GM19238 (cell line): Measurements from ENCODE around the gene SLC1A4.
"Not testable (repeated sequence)": the region's sequence is repeated elsewhere in the genome, so short reads cannot be mapped to it uniquely, and the experiment has no call there.

Experiments used
- DNase-seq: peaks from one replicate; pipeline ENCODE4 v3.0.0; 2011; ENCODE audit warnings: low spot score; ENCODE audit not compliant: insufficient read length

Gene SLC1A4

DNA sequence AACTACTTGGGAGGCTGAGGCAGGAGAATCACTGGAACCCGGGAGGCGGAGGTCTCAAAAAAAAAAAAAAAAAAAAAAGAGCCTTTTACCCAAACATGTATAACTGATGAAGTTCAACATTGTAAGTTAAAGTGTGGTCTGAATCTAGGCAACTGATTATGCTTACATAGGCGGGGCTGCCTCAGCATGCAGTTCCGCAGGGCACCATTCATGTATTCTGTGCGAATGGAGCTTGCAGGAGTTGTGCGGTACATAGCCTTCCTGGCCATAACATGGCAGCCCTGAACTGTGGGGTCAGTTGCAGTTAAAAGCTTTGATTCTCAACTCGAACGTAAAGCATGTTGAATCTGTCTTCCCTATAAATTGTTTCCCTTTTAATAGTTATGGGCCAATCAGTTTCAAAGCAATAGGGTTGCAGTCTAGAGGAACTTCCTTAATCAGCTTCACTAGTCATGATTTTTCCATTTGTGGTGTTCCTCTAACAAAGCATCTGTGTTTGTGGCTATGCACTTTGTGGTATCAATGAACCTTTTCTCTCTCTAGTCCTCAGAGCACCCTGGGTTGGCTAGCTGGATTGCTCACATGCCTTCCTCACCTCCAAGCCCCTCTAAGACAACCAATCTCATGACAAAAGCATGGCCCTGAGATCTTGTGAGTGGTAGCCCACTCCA lies 36.4 kb downstream of the SLC1A4 start:
- DNase-seq, result no peak

DNA sequence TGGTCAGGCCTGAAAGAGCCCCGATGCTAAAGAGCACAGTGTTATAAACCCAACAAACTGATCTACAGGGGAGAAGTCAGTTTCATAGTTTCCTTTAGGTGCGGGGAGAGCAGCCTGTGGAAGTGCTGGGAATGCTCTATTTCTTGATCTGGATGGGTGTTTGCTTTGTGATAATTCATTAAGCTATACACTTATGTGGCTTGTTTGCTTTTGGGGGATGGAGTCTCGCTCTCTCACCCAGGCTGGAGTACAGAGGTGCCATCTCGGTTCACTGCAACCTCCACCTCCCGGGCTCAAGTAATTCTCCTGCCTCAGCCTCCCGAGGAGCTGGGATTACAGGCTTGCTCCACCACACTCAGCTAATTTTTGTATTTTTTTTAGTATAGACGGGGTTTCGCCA lies 37.0 kb downstream of the SLC1A4 start:
- DNase-seq, result no peak

DNA sequence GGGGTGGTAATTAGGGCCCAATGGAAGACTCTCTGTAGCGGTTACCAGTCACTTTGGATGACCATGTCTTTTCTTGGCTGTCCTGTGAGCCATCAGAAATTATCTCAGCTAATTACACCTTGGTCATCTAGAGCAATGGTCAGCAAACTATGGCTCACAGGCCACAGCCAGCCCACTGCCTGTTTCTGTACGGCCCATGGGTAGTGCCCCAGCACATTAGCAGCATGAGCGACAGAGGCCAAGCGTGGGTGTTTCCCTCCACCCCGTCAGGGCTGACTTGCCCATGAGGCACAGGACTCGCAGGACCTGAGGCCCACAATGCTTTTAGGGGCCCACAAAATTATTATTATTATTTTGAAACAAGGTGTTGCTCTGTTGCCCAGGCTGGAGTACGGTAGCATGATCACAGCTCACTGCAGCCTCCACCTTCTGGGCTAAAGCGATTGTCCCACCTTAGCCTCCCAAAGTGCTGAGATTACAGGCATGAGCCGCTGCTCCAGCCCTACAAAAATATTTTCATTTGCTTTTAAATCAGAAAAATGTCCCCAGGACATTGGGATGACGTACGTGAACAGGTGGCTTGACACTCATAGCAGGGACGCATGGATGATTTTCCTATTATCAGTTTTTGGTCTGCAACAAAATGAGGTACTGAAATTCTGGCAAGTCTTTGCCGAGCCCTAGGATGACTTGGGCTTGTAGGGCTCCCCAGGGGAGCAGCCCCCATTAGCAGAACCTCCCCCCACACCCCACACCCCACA lies 37.7 kb downstream of the SLC1A4 start:
- DNase-seq, result no peak

DNA sequence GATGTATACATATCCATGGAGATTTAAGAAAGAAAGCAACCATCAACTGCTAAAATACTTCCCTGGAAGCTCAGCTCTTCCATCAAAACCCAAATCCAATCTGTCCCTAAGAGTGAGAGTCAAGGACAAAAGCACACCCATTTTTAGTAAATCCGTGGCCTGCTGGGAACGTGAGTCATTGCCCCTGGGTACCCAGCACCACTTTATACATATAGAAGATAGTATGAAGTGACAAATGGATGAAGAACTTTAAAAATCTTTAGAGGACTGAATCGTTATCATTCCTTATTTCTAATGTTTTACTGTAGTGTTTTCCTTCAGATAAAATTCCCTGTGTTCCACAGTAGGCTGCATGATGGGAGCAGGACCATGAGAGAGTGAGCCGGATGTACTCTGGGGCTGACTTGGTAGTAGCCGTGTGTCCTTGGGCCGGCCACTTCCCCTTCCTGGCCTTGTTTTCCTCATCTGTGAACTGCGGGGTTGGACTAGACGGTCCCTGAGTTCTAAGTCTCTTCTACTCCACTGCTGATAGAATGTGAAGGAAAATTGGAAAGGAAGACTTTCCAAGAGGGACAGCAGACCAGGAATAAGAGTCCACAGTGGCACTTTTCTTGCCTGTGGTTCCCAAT lies 38.5 kb downstream of the SLC1A4 start:
- DNase-seq, result no peak

DNA sequence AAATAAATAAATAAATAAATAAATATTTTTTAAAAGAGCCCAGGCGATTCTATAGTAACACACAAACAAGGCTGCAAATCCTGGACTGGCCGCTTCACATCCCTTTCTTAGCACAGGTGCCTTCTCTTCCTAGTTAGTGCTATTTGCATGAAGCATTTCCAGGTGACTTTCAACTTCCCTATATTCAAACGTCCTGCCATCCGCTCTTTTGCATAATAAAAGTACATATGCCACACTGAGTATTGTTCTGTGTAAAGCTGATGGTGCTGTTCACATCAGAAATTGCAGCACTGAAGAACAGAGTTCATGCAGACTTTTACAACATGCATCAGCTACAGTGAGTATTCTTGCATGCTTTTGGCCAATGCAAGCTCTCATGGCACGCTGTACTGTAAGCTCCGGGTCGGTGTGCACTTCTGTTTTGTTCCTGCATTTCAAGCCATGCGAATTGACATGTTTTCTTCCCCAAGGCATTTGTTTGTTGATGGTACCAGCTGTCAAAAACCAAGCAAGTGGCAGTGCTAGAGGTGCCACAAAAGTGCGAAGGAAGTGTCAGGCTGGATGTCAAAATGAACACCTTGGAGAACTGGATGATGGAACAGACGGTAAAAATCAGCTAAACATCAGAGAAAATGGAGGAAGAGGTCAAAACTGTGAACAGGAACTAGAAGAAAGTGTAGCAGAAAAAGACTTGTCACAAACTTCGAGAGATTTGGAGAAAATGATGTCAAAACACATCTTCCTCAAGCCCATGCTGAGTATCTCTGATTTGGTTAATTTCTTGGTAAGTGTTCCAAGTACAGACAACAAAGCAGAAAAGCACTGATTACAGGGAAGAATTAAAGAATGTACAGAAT lies 41.5 kb downstream of the SLC1A4 start:
- no peak for DNase-seq

DNA sequence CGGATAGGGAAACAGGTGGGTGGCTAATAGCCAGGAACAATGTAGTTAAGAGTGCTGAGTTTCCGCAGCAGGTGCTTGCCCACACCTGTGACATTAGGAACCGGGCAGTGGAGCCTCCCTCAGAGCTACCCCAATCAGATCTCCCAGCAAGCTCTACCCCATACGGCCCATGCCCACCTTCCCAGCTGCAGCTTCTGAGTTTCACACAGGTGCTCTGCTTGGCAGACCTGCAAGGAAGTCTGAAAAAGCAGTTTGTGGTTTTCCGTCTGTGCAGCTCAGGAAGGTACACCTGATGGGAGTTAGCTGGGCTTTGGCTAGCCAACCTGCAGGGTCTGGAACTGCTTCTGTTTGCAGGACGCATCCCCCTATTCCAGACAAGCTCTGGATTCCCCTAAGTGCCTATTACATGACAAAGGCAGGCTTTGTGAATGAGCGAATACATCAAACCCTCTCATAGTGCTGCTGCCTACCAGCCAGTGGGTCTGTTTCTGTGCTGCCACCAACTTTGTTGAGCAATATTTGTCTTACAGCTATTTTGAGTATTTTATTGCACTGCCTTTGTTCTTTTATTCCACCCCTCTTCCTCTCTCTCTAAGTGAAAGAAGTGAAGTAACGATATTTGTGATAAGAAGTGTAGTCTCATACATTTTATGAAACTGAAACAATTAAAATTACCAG lies 42.3 kb downstream of the SLC1A4 start:
- DNase-seq, result no peak

DNA sequence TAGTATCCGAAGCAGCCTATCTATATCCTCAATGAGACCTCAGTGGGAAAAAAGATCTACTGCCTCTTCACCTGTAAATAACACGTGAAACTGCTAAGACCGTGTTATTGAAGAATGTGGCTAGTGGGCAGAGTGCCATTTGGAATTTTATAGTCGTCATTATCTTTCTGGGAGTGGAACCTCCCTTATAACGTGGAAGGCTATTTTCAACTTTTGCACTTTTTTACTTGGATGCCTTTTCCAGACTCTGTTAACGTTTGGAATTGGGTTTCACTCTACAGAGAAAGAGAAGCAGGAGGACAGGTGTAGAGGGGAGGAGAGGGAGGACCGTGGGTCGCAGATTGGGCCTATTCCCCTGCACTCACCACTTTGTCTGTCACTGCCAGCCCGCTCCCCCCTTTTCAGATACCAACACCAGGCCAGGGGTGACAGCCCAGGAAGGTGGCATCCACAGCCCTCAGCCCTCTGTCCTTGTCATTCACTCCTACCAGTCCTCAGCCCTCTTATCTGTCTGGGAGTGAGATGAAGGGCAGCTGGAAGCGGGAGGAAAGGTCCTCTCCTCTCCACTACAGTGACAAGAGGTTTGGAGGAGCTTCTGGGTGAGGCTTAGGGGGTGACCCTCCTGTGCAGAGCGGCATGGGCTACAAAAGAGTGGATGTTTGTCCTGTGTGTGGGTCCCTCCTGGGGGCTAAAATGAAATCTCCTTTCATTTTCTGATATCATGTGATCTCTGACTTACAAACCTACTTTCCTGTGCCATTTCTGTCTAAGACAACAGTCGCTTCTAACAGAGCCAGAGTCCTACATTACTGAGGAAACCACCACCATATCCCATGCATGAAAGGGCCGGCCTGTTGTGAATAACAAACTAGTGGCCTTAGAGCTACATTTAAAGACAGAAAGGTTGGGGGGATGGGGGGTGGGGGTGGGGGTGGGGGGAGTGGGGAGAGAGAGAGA lies 43.1 kb downstream of the SLC1A4 start:
- no peak for DNase-seq

DNA sequence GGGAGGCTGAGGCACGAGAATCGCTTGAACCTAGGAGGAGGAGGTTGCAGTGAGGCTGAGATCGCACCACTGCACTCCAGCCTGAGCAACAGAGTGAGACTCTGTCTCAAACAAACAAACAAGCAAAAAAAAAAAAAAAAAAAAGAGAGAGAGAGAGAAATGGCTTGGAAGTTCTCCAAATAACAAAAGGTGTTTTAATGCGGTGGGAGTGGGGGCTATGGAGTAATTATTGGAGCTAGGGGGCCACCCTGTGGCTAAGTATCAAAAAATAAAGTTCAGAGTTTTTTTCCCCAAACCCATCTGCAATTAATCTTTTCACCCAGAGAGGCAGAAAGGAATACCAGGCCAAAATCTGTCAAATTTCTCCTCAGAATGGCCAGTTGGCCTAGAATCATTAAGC lies 44.0 kb downstream of the SLC1A4 start:
- DNase-seq, result no peak

DNA sequence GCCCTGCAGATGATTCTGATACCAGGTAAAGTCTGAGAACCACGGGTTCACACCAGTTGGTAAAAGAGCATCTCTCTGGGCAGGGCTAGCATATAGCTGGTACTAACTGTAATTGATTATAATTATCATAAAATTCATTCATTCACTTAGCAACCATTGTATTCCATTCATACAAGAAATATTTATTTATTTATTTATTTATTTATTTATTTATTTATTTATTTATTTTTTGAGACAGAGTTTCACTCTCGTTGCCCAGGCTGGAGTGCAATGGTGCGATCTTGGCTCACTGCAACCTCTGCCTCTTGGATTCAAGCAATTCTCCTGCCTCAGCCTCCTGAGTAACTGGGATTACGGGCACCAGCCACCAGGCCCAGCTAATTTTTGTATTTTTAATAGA lies 44.5 kb downstream of the SLC1A4 start:
- DNase-seq, result not testable (repeated sequence)

DNA sequence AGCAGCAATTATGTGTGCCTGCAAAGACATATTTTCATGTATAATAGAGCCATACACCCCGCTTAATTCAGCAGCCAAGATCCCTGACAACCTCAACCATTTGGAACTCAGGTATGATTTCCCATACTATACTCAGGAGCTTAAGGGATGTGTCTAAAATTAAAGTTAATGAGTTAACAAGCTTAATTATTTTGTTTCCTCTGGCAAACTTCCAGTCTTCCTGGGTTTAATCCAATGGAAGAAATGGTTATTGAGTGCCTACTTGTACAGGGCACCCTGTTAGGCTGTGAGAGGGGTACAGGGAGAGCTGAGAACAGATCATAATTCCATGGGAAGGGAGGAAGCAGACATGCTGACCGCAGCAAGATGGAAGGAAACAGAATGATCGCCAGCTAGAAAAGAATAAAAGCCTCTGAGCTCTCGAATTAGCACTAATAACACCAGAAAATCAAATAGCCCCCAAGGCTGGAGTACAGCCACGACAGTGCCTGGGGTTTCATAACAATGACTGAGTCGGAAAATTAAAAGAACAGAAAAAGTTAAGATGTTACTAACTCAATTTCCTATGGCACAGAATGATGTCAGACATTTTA lies 46.2 kb downstream of the SLC1A4 start:
- no peak for DNase-seq

DNA sequence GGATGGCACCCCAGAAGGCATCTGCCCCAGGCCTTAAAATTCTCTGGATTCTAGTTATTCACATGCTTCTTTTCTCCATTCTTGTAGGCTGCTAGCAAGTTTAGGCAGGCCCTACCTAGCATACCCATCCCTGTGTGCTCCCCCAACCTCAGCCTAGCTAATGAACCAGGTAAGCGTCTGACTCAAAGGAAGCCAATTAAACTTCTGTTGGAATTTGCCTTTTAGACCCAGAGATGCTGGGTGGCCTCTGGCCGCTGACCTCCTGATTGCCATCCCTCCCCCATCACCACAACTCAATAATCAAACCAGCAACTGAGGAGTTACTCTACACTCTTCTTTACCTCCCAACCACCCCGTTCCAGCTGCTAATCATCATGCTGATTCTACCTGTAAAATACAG lies 48.0 kb downstream of the SLC1A4 start:
- DNase-seq, result no peak

DNA sequence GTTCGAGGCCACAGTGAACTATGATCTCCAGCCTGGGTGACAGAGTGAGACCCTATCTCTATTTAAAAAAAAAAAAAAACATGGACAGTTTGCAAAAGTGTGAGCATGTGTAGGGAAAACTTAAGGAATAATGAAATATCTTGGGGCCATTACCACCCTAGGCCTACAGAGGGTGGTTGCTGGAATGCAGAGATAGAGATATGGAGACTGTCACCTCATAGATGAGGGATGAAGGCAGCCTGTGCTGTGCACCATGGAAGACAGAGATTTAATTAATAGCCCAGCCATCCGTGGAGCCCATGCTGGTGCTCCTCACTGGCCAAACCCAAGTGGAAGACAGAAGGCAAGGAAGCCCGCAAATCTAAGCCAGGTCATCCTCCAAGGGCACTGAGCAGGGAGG lies 50.4 kb downstream of the SLC1A4 start:
- no peak for DNase-seq

DNA sequence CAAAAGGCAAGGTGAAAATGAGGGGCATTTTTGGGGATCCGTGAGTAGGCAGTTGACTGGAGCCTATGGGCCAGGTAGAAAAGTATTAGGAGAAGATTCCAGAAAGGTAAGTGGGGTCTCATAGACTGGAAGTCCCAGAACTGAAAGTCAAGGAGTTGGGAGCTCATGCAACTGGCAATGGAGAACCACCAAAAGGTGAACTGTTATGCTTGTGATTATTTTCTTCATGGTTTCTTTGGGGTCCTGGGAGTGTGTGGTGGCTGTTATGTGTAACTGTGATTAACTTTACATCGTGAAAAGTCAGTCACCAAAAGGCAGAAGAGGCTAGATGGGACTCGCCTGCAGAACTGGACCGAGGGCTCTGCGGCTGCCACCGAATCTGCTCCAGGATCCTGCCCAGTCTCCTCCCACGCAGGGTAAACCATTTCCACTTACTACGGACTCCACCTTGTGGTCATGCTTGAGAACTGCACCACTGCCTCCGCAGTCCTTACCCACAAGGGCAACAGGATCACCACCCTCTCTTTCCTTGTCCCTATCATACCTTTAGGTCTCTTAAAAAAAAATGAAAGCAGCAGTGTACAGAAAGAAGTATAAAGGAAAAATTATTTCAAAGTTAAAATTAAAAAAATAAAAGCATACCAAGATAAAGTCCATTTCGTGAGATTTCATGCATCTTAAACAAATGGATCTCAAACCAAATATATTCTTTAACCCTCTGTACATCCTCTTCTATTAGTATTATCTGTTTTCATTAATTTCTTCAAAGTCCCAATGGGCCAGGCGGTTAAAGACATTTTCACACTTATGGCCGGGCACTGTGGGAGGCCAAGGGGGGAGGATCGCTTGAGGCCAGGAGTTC lies 51.4 kb downstream of the SLC1A4 start:
- peak; percentile 60 for DNase-seq

DNA sequence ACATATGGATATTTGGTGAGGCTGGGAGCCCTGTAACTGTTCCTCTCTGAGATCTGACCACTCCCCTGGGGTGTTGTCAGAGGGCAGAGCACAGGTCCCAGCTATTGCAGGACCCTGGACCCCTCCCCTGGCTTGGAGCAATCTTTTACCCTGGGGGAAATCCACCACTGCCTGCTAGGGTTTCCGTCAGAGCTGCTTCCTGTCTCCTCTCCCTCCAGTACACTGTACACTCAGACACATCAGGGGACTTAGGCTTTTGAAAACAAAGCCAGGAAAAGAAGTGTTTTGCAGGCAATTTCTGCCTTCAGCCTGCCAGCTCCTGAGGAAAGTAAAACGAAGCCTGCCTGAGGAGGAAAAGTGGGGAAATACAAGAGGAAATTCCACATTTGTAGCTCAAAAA lies 53.8 kb downstream of the SLC1A4 start:
- no peak for DNase-seq

DNA sequence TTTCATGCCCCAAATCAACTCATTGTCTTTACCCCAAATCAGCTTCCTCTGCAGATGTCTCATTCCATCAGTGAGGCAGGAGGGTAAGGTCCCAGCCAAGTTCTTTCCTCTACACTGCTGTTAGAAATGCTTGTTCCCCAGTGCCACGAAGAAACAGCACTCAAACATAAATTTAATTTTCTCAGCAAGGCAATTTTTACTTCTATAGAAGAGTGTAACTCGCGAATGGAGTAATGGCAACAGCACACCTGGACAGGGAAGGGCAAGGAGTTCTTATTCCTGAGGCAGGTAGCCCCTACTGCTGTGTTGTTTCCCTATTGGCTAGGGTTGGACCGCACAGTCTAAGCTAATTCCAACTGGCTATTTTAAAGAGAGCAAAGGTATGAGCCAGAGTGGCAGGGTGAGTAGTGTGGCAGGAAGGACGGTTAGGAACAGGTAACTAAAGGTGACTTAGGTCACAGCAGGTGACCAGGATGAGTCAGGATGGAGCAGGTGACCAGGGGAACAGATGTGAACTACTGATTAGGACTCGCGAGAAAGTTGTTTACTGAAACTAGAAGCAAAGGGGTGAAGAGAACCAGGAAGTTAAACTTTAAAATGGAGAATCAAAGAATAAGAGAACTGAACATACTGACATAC lies 55.0 kb downstream of the SLC1A4 start:
- no peak for DNase-seq

DNA sequence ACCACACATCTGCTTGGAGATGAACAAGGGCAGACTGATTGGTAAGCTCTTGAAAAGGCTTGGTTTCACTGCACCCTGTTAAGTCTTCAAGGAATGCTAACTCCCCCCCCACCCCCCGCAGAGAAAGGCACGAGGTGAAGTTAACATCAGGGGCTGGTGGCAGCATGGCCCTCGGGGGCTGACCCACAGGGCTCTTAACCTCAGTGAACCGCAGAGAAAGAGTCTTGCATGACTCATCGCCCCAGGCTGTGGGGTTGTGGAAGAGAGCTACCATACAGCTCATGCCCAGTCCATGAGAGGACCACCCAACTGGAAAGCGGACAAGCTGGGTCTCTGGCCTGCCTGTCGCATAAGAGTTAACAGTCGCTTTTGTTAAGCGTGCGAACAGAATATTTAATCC lies 56.5 kb downstream of the SLC1A4 start:
- no peak for DNase-seq

DNA sequence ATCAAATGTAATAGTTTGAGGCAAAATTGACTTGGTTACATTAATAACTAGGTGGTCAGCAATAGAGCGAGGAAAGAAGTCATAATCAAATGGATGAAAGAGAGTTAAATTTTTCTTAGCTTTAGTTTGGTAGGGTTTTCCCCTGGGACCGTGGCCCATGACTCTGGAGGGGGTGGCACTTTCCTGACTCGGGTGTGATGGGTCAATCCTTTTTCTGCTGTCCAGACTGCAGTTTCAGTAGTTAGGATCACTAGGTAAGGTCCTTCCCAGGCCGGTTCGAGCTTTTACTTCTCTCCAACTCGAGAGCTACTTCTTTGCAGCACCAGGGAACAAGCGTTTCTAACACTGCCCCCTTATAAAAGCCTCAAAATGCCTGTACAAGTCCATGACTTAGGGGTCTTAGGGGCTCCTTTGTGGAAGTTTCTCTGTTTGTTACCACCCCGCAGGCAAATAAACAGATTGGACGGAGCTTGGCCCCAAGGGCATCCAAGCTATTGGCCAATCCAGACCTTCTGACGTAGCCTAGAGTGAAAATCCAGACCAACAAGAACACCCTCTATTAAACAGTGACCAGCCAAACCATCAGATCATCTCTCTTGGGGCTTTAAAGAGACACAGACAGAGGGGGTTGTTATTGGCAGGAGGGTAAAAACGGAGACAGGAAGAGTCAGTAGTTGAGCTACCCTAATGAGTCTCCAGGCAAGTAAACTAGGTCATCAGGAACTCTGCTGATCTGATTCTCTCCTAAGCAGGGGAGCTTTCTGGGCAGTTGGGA lies 57.6 kb downstream of the SLC1A4 start:
- DNase-seq, result no peak
